HepG2 (cell line): ENCODE measurements around the gene GIPC3.

Experiments used
- CTCF ChIP-seq: sonication (generic); formaldehyde crosslinking; IDR thresholded peaks from 2 replicates; pipeline ENCODE4 v1.5.0; 2020; ENCODE audit warnings: mild to moderate bottlenecking, missing genetic modification reagents, moderate library complexity
- FOSL1 ChIP-seq: sonication (generic); formaldehyde crosslinking; IDR thresholded peaks from 2 replicates; pipeline ENCODE4 v1.9.0; 2021; ENCODE audit warnings: missing genetic modification reagents, borderline replicate concordance
- KDM1A ChIP-seq: IDR thresholded peaks from 2 replicates; pipeline ENCODE4 v1.6.1; 2016; ENCODE audit warnings: missing compliant biosample characterization
- KLF16 ChIP-seq, 2 experiments: sonication (generic) in 1 of 2; formaldehyde crosslinking in 1 of 2; IDR thresholded peaks; 2 replicates each; pipeline versions ENCODE4 v1.6.1 to v1.8.0; 2016 to 2023; ENCODE audit warnings: missing genetic modification reagents in 2 of 2, missing compliant biosample characterization in 1 of 2
- POLR2A ChIP-seq, 2 experiments: IDR thresholded peaks; 2 replicates each; pipeline ENCODE4 v1.6.1; 2011; ENCODE audit warnings: low read depth in 2 of 2, low read length in 2 of 2, mild to moderate bottlenecking in 1 of 2, moderate library complexity in 1 of 2; ENCODE audit not compliant: insufficient read depth in 1 of 2
- RARA ChIP-seq: IDR thresholded peaks from 2 replicates; pipeline ENCODE4 v1.6.1; 2016; ENCODE audit warnings: missing genetic modification reagents, missing compliant biosample characterization
- SMC3 ChIP-seq: IDR thresholded peaks from 2 replicates; pipeline ENCODE4 v1.6.1; 2011; ENCODE audit warnings: low read length, improper control_type of control experiment
- SOX6 ChIP-seq, 2 experiments: fragments of 450-650 bp in 1 of 2; sonication (generic) in 1 of 2; formaldehyde crosslinking in 1 of 2; IDR thresholded peaks; 2 replicates each; pipeline versions ENCODE4 v1.4.0 to v1.6.1; 2017 to 2020; ENCODE audit warnings: antibody characterized with exemption in 1 of 2, mild to moderate bottlenecking in 1 of 2, missing genetic modification reagents in 1 of 2
- TARDBP ChIP-seq: sonication (generic); formaldehyde crosslinking; IDR thresholded peaks from 2 replicates; pipeline ENCODE4 v1.8.0; 2022; ENCODE audit warnings: mild to moderate bottlenecking, missing genetic modification reagents
- TBX2 ChIP-seq: sonication (generic); formaldehyde crosslinking; IDR thresholded peaks from 2 replicates; pipeline ENCODE4 v1.5.0; 2020; ENCODE audit warnings: missing genetic modification reagents, mild to moderate bottlenecking, borderline replicate concordance
- ZBTB40 ChIP-seq, 2 experiments: fragments of 450-650 bp in 1 of 2; sonication (generic) in 1 of 2; formaldehyde crosslinking in 1 of 2; IDR thresholded peaks; 2 replicates each; pipeline versions ENCODE4 v1.6.1 to v1.8.0; 2016 to 2022; ENCODE audit warnings: antibody characterized with exemption in 1 of 2, mild to moderate bottlenecking in 1 of 2, missing genetic modification reagents in 1 of 2
- TF ChIP-seq, protein P1 (sequence below): sonication (generic); formaldehyde crosslinking; IDR thresholded peaks from 2 replicates; pipeline ENCODE4 v1.5.0; 2020; ENCODE audit warnings: mild to moderate bottlenecking, missing genetic modification reagents, borderline replicate concordance

GRCh38 chr19:3548606-3549005 is 36.7 kb upstream of the GIPC3 start:
- TF ChIP-seq TBX2 (CRISPR knock-in tag) (no peak), TARDBP (no peak), RARA (no peak), POLR2A (IDR thresholded peaks at IDR 0.05; ENCODE audit: insufficient read depth in 1 of 2, low read depth in 2 of 2, low read length in 2 of 2) (no peak), KLF16 (CRISPR knock-in tag; IDR thresholded peaks at IDR 0.05) (no peak), FOSL1 (CRISPR knock-in tag) (no peak), SOX6 (IDR thresholded peaks at IDR 0.05) (no peak), SOX6 (CRISPR knock-in tag; IDR thresholded peaks at IDR 0.05) (no peak), KDM1A (CRISPR knock-in tag) (no peak), SMC3 (no peak), CTCF (CRISPR knock-in tag) (no peak), ZBTB40 (IDR thresholded peaks at IDR 0.05) (no peak), ZBTB40 (CRISPR knock-in tag; IDR thresholded peaks at IDR 0.05) (no peak)
- TF ChIP-seq, protein P1, sequence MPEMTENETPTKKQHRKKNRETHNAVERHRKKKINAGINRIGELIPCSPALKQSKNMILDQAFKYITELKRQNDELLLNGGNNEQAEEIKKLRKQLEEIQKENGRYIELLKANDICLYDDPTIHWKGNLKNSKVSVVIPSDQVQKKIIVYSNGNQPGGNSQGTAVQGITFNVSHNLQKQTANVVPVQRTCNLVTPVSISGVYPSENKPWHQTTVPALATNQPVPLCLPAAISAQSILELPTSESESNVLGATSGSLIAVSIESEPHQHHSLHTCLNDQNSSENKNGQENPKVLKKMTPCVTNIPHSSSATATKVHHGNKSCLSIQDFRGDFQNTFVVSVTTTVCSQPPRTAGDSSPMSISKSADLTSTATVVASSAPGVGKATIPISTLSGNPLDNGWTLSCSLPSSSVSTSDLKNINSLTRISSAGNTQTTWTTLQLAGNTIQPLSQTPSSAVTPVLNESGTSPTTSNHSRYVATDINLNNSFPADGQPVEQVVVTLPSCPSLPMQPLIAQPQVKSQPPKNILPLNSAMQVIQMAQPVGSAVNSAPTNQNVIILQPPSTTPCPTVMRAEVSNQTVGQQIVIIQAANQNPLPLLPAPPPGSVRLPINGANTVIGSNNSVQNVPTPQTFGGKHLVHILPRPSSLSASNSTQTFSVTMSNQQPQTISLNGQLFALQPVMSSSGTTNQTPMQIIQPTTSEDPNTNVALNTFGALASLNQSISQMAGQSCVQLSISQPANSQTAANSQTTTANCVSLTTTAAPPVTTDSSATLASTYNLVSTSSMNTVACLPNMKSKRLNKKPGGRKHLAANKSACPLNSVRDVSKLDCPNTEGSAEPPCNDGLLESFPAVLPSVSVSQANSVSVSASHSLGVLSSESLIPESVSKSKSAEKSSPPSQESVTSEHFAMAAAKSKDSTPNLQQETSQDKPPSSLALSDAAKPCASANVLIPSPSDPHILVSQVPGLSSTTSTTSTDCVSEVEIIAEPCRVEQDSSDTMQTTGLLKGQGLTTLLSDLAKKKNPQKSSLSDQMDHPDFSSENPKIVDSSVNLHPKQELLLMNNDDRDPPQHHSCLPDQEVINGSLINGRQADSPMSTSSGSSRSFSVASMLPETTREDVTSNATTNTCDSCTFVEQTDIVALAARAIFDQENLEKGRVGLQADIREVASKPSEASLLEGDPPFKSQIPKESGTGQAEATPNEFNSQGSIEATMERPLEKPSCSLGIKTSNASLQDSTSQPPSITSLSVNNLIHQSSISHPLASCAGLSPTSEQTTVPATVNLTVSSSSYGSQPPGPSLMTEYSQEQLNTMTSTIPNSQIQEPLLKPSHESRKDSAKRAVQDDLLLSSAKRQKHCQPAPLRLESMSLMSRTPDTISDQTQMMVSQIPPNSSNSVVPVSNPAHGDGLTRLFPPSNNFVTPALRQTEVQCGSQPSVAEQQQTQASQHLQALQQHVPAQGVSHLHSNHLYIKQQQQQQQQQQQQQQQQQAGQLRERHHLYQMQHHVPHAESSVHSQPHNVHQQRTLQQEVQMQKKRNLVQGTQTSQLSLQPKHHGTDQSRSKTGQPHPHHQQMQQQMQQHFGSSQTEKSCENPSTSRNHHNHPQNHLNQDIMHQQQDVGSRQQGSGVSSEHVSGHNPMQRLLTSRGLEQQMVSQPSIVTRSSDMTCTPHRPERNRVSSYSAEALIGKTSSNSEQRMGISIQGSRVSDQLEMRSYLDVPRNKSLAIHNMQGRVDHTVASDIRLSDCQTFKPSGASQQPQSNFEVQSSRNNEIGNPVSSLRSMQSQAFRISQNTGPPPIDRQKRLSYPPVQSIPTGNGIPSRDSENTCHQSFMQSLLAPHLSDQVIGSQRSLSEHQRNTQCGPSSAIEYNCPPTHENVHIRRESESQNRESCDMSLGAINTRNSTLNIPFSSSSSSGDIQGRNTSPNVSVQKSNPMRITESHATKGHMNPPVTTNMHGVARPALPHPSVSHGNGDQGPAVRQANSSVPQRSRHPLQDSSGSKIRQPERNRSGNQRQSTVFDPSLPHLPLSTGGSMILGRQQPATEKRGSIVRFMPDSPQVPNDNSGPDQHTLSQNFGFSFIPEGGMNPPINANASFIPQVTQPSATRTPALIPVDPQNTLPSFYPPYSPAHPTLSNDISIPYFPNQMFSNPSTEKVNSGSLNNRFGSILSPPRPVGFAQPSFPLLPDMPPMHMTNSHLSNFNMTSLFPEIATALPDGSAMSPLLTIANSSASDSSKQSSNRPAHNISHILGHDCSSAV (CRISPR knock-in tag): no peak
